Epithelial cell of umbilical artery (primary cell): ENCODE results near the gene UPK3B. TPM values are rescaled to one million over a fixed set of nuclear protein-coding genes. Genes with fewer than 3 reads are reported as not detected.

ENCODE experiments used
- total RNA-seq: library from RNA; depleted of rRNA; stranded (reverse); fragments of >200 nt; gene quantifications from 2 replicates; pipeline ENCODE4 v1.2.3, GENCODE V29; 2014

UPK3B gene
- total RNA-seq, result not detected in 2 replicates

DNA sequence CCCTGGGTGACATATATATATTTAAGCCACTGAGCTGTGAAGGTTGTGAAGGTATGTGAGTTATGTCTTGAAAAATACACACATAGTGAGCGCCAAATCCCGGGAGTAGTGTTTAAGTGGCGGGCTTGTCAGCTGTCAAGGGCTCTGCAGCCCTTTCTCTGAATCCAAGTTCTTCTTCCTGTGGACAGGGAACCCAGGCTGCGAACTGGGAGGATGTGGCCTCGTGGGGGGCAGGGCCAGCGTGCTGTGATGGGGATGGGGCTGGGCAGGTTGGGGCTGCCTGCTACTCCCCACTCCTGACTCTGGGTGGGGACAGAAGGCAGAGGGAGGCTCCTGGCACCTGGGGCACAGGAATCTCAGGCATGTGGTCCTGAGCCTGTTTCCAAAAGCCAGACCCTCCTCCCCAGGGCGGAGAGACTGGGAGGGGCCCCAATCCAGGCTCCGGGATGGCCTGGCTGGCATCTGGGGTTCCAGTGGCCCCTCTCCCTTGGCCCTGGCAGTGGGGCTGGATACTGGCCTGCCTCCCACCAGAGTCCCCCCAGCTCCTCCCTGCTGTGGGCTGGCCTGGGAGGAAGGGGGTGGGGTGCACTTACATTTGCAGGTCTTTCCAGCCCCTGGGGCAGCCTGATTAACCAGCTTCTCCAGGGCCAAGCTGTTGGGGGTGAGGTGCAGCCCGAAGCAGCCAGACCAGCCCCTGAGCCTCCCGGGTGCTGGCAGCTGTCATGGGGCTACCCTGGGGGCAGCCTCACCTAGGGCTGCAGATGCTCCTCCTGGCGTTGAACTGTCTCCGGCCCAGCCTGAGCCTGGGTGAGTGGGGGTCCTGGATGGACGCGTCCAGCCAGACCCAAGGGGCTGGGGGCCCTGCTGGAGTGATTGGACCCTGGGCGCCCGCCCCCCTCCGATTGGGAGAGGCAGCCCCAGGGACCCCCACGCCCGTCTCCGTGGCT is at the start of gene UPK3B:
UPK3B (plus strand) TSS at position 622 of the 947 bp plus-strand sequence; CDS start at position 723, 101 bp downstream.

DNA sequence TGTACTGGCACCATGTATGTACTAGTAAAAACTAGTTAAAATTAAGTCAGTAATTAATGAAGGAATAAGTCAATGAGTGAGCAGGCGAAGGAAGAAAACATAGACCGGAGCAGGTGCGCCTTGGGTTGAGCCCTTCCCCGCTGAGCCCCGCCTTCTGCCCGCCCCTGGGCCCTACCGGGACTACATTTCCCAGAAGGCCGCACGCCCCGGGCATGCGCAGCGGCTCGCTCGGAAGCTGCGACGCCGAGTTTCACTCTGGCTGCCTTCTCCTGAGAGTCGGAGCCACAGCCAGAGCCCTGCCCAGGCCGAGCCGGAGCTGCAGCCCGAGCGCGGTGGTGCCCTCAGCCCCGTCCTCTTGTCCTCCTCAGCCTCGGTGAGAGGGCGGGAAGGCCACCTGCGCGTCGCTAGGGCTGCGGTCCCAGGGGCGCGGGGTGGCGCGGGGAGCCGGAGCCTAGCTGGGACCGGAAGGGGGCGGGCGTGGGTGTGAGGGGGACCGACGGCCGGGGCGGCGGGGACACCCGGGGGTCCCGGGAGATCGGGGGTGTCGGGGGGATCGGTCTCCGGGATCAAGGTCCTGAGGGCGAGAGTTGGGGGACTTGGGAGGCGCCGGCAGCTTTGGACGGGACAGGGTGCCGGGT is 48.8 kb upstream of the UPK3B start, which contains the start of gene DTX2:
DTX2 (plus strand) TSS at position 246 of the 638 bp plus-strand sequence. CDS start 18,801 bp downstream, outside the sequence.

DNA sequence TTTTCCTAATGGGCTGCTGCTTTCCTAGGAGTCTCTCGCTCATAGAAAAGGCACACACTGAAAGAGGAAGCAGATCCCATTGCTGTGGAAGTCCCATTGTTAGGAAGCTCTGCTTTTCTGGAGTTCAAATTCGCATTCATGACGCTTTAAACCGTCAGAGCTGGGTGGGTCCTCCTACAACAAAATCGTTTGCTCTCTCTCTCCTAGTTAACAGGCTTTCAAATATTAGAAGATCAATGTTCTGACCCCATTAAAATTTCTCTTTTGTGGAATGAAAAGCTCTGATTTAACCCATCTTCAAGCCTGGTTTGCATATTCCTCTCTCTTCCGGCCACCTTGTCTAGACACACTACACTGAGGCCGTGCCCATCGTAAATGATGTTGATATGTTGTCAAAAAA is 32.8 kb downstream of the UPK3B start, which contains the start of gene SPDYE16:
SPDYE16 (minus strand) TSS at position 101 of the 400 bp plus-strand sequence. CDS start 1,838 bp downstream, outside the sequence.

Other genes starting within 250 kb of the UPK3B start
- gene HSPB1, start 207.9 kb upstream of the UPK3B start, total RNA-seq, result 37.4 and 77.2 TPM in 2 replicates
- gene YWHAG, start 151.6 kb upstream of the UPK3B start, total RNA-seq, result 74.3 and 101 TPM in 2 replicates
- gene SSC4D, start 100.9 kb upstream of the UPK3B start, total RNA-seq, result 0.65 and 0.76 TPM in 2 replicates
- 0.97 and 1.8 TPM in 2 replicates for gene ZP3, start 85.6 kb upstream of the UPK3B start, total RNA-seq
- 4.2 and 5.3 TPM in 2 replicates for gene DTX2, start 48.8 kb upstream of the UPK3B start, total RNA-seq
- gene SPDYE16, start 32.7 kb downstream of the UPK3B start, total RNA-seq, result not detected in 2 replicates
- 0.30 and 0.97 TPM in 2 replicates for gene POMZP3, start 116.7 kb downstream of the UPK3B start, total RNA-seq